Testis (tissue), 2 donors: ENCODE measurements around the gene BTN2A1.

Source experiments
- POLR2A ChIP-seq: fragments of 450-650 bp; IDR thresholded peaks from one replicate; pipeline ENCODE4 v1.6.1; 2017; ENCODE audit warnings: antibody characterized with exemption, mild to moderate bottlenecking, moderate library complexity
- TF ChIP-seq, protein P1 (sequence below), 3 experiments: fragments of 450-650 bp in 2 of 3; fragments of 200-600 bp in 1 of 3; sonication (generic) in 1 of 3; IDR thresholded peaks; one replicate each; pipeline ENCODE4 v1.5.1; 2016 to 2019; ENCODE audit warnings: antibody characterized with exemption in 3 of 3, mild to moderate bottlenecking in 2 of 3, moderate library complexity in 1 of 3

DNA sequence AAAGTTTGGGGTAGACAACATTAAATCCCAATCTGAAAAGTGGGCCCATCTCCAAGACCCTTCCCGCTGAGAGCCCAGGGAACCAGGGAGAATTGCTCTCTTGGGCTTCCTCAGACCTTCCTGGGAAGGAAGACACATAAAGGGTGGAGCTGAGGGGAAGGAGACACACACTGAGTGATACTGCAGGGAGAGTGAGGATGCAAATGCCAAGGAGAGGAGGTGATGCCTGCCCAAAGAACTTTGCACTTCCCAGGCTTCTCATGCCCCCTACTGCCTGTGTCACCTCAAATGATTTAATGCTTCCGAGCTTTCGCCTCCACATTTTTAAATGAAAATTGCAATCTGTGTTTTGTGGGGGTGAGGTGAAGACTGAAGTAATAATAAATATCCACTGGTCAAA is 7.5 kb upstream of the BTN2A1 start:
- TF ChIP-seq, protein P1, sequence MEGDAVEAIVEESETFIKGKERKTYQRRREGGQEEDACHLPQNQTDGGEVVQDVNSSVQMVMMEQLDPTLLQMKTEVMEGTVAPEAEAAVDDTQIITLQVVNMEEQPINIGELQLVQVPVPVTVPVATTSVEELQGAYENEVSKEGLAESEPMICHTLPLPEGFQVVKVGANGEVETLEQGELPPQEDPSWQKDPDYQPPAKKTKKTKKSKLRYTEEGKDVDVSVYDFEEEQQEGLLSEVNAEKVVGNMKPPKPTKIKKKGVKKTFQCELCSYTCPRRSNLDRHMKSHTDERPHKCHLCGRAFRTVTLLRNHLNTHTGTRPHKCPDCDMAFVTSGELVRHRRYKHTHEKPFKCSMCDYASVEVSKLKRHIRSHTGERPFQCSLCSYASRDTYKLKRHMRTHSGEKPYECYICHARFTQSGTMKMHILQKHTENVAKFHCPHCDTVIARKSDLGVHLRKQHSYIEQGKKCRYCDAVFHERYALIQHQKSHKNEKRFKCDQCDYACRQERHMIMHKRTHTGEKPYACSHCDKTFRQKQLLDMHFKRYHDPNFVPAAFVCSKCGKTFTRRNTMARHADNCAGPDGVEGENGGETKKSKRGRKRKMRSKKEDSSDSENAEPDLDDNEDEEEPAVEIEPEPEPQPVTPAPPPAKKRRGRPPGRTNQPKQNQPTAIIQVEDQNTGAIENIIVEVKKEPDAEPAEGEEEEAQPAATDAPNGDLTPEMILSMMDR (IDR thresholded peaks at IDR 0.05) = no peak
- no peak for TF ChIP-seq POLR2A
